GM10266 (cell line): Measurements from ENCODE around the gene NUTF2.

ENCODE experiments used
- DNase-seq: peaks from one replicate; pipeline ENCODE4 v3.0.0; 2012; ENCODE audit errors: extremely low spot score
- TF ChIP-seq, protein P1 (sequence below): IDR thresholded peaks from 2 replicates; pipeline ENCODE4 v1.5.1; 2012; ENCODE audit warnings: mild to moderate bottlenecking, low read depth; ENCODE audit not compliant: control insufficient read depth, insufficient read depth; ENCODE audit errors: missing control alignments

Gene NUTF2

GRCh38 chr16:67888331-67888730 lies 41.6 kb downstream of the NUTF2 start:
- TF ChIP-seq, protein P1, sequence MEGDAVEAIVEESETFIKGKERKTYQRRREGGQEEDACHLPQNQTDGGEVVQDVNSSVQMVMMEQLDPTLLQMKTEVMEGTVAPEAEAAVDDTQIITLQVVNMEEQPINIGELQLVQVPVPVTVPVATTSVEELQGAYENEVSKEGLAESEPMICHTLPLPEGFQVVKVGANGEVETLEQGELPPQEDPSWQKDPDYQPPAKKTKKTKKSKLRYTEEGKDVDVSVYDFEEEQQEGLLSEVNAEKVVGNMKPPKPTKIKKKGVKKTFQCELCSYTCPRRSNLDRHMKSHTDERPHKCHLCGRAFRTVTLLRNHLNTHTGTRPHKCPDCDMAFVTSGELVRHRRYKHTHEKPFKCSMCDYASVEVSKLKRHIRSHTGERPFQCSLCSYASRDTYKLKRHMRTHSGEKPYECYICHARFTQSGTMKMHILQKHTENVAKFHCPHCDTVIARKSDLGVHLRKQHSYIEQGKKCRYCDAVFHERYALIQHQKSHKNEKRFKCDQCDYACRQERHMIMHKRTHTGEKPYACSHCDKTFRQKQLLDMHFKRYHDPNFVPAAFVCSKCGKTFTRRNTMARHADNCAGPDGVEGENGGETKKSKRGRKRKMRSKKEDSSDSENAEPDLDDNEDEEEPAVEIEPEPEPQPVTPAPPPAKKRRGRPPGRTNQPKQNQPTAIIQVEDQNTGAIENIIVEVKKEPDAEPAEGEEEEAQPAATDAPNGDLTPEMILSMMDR = no peak
- DNase-seq = no peak

- DNase-seq = no peak
- TF ChIP-seq, protein P1 = no peak
Observed at GRCh38 chr16:67892375-67892774, 45.6 kb downstream of the NUTF2 start.

- TF ChIP-seq, protein P1 = no peak
- peak; percentile 100 for DNase-seq
Observed at GRCh38 chr16:67892899-67893742, 46.4 kb downstream of the NUTF2 start, which contains the start of gene PSKH1. PSKH1 (plus strand) TSS chr16:67893254; CDS start chr16:67908750, 15,496 bp downstream.

GRCh38 chr16:67893743-67894399 lies 47.1 kb downstream of the NUTF2 start:
- TF ChIP-seq, protein P1 = no peak
- peak; percentile 26 for DNase-seq

GRCh38 chr16:67897231-67897630 lies 50.5 kb downstream of the NUTF2 start:
- TF ChIP-seq, protein P1 = no peak
- no peak for DNase-seq

- TF ChIP-seq, protein P1 = no peak
- DNase-seq = no peak
Observed at GRCh38 chr16:67901734-67902133, 55.0 kb downstream of the NUTF2 start.

DNA sequence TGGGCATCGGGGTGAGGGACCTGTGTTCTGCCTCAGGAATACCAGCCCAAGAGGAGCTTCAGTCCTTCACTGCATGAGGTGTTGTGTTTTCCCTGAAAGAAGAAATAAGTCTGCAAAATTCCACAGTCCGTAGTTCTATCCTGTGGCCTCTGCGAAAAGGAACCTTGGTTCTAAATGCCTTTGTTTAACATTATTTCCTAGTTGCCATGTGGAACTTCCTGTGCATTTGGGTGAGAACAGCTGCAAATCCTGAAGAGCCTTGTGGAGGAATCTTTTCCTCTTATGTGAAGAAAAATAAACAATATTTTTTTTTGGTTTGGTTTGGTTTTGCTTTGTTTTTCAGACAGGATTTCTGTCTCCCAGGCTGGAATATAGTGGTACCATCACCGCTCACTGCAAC lies 56.1 kb downstream of the NUTF2 start:
- DNase-seq = no peak
- TF ChIP-seq, protein P1 = no peak
